H9 (cell line): ENCODE data around the gene LMTK3. TPM values are rescaled to one million over a fixed set of nuclear protein-coding genes. Genes with fewer than 3 reads are reported as not detected.

Source experiments
- DNase-seq: peaks from one replicate; pipeline ENCODE4 v3.0.0-alpha.2; 2017
- H2AFZ ChIP-seq: one replicate; pipeline ENCODE4 v1.6.1; 2013; ENCODE audit warnings: mild to moderate bottlenecking, low read length, control low read depth, moderate library complexity
- H2AK5ac ChIP-seq: 2 replicates; pipeline ENCODE4 v1.6.1; 2013; ENCODE audit warnings: low read length, control low read depth, mixed read lengths; ENCODE audit not compliant: insufficient read length
- H2BK120ac ChIP-seq: one replicate; pipeline ENCODE4 v1.6.1; 2013; ENCODE audit warnings: low read depth, mild to moderate bottlenecking, low read length, control low read depth, inconsistent platforms; ENCODE audit not compliant: poor library complexity, severe bottlenecking
- H2BK12ac ChIP-seq: 2 replicates; pipeline ENCODE4 v1.6.1; 2013; ENCODE audit warnings: low read length, control low read depth, mixed read lengths, low read depth; ENCODE audit not compliant: insufficient read length
- H2BK15ac ChIP-seq: 2 replicates; pipeline ENCODE4 v1.6.1; 2013; ENCODE audit warnings: low read depth, low read length, control low read depth
- H2BK20ac ChIP-seq: one replicate; pipeline ENCODE4 v1.6.1; 2013; ENCODE audit warnings: low read depth, mild to moderate bottlenecking, low read length, control low read depth, inconsistent platforms; ENCODE audit not compliant: poor library complexity, severe bottlenecking
- H2BK5ac ChIP-seq: 2 replicates; pipeline ENCODE4 v1.6.1; 2013; ENCODE audit warnings: low read length, control low read depth, mixed read lengths; ENCODE audit not compliant: insufficient read length
- H3K14ac ChIP-seq: 2 replicates; pipeline ENCODE4 v1.6.1; 2013; ENCODE audit warnings: low read length, control low read depth; ENCODE audit not compliant: insufficient read depth
- H3K18ac ChIP-seq: 2 replicates; pipeline ENCODE4 v1.6.1; 2013; ENCODE audit warnings: low read depth, mild to moderate bottlenecking, mixed read lengths, low read length, control low read depth; ENCODE audit not compliant: insufficient read length
- H3K23ac ChIP-seq: 2 replicates; pipeline ENCODE4 v1.6.1; 2013; ENCODE audit warnings: low read length, control low read depth, mixed read lengths, low read depth; ENCODE audit not compliant: insufficient read length
- H3K23me2 ChIP-seq: 2 replicates; pipeline ENCODE4 v1.6.1; 2013; ENCODE audit warnings: low read depth, mild to moderate bottlenecking, mixed read lengths, low read length, control low read depth; ENCODE audit not compliant: insufficient read length, poor library complexity, severe bottlenecking
- H3K27ac ChIP-seq: 2 replicates; pipeline ENCODE4 v1.5.1; 2013; ENCODE audit warnings: low read length, control low read depth, mixed read lengths, low read depth; ENCODE audit not compliant: insufficient read length
- H3K27me3 ChIP-seq: 2 replicates; pipeline ENCODE4 v1.6.1; 2013; ENCODE audit warnings: low read length, control low read depth, inconsistent platforms; ENCODE audit not compliant: insufficient read depth
- H3K4ac ChIP-seq: 2 replicates; pipeline ENCODE4 v1.6.1; 2013; ENCODE audit warnings: low read depth, mild to moderate bottlenecking, control low read depth, inconsistent platforms, low read length, moderate library complexity
- H3K4me1 ChIP-seq: 2 replicates; pipeline ENCODE4 v1.6.1; 2013; ENCODE audit warnings: low read length, control low read depth, inconsistent platforms; ENCODE audit not compliant: insufficient read depth
- H3K4me2 ChIP-seq: 2 replicates; pipeline ENCODE4 v1.6.1; 2013; ENCODE audit warnings: low read length, control low read depth, mixed read lengths; ENCODE audit not compliant: insufficient read length, insufficient read depth
- H3K56ac ChIP-seq: 2 replicates; pipeline ENCODE4 v1.6.1; 2013; ENCODE audit warnings: low read depth, mild to moderate bottlenecking, mixed read lengths, low read length, control low read depth; ENCODE audit not compliant: insufficient read length
- H3K79me1 ChIP-seq: 2 replicates; pipeline ENCODE4 v1.6.1; 2013; ENCODE audit warnings: low read depth, mild to moderate bottlenecking, moderate library complexity, low read length, control low read depth, inconsistent platforms; ENCODE audit not compliant: insufficient read depth, poor library complexity, severe bottlenecking
- H3K79me2 ChIP-seq: 2 replicates; pipeline ENCODE4 v1.6.1; 2013; ENCODE audit warnings: low read length, control low read depth, inconsistent platforms; ENCODE audit not compliant: insufficient read depth
- H3K9ac ChIP-seq: 2 replicates; pipeline ENCODE4 v1.6.1; 2013; ENCODE audit warnings: low read length, control low read depth, mixed read lengths; ENCODE audit not compliant: insufficient read length; ENCODE audit errors: extremely low read depth
- H3K9me3 ChIP-seq: one replicate; pipeline ENCODE4 v1.6.1; 2013; ENCODE audit warnings: low read depth, low read length, inconsistent platforms; ENCODE audit not compliant: control insufficient read depth
- H3T11ph ChIP-seq: one replicate; pipeline ENCODE4 v1.6.1; 2013; ENCODE audit warnings: mild to moderate bottlenecking, low read length, control low read depth, inconsistent platforms
- H4K20me1 ChIP-seq: one replicate; pipeline ENCODE4 v1.6.1; 2013; ENCODE audit not compliant: control insufficient read depth, insufficient read length, insufficient read depth
- H4K5ac ChIP-seq: 2 replicates; pipeline ENCODE4 v1.6.1; 2013; ENCODE audit warnings: low read depth, mild to moderate bottlenecking, mixed read lengths, low read length, control low read depth; ENCODE audit not compliant: insufficient read length
- H4K8ac ChIP-seq: replicated peaks from 2 replicates; pipeline ENCODE4 v1.6.1; 2013; ENCODE audit warnings: low read length, control low read depth, mixed read lengths, low read depth; ENCODE audit not compliant: insufficient read length
- H4K91ac ChIP-seq: 2 replicates; pipeline ENCODE4 v1.6.1; 2013; ENCODE audit warnings: low read depth, mild to moderate bottlenecking, moderate library complexity, mixed read lengths, low read length, control low read depth; ENCODE audit not compliant: insufficient read length
- H3K27ac Mint-ChIP-seq, 3 experiments: 2 replicates in 2 of 3; 3 replicates in 1 of 3; pipeline ENCODE4 v1.8.0; 2020 to 2021; ENCODE audit warnings: mixed read lengths in 3 of 3, mild to moderate bottlenecking in 1 of 3, moderate library complexity in 1 of 3
- H3K27me3 Mint-ChIP-seq: 2 replicates; pipeline ENCODE4 v1.8.0; 2021; ENCODE audit warnings: low read depth, mild to moderate bottlenecking, moderate library complexity, mixed read lengths
- H3K36me3 Mint-ChIP-seq, 3 experiments: 2 replicates in 2 of 3; 3 replicates in 1 of 3; pipeline ENCODE4 v1.8.0; 2020 to 2021; ENCODE audit warnings: low read depth in 3 of 3, mixed read lengths in 3 of 3; ENCODE audit not compliant: insufficient read depth in 1 of 3
- H3K4me1 Mint-ChIP-seq, 2 experiments: 2 replicates each; pipeline ENCODE4 v1.8.0; 2020; ENCODE audit warnings: mixed read lengths in 2 of 2
- H3K4me3 Mint-ChIP-seq, 2 experiments: 2 replicates in 1 of 2; 3 replicates in 1 of 2; pipeline ENCODE4 v1.8.0; 2020 to 2021; ENCODE audit warnings: mild to moderate bottlenecking in 2 of 2, mixed read lengths in 2 of 2, moderate library complexity in 1 of 2
- H3K9me3 Mint-ChIP-seq, 2 experiments: 2 replicates in 1 of 2; 3 replicates in 1 of 2; pipeline ENCODE4 v1.8.0; 2020; ENCODE audit warnings: mild to moderate bottlenecking in 2 of 2, mixed read lengths in 2 of 2, moderate library complexity in 1 of 2
- CTCF ChIP-seq: fragments of 200-600 bp; sonication (generic); conservative IDR thresholded peaks from 3 replicates; pipeline ENCODE4 v1.8.0; 2021; ENCODE audit warnings: antibody characterized with exemption, mild to moderate bottlenecking
- WGBS: extraction: QIAGEN DNeasy Blood & Tissue Kit; methylation state at CpG from one replicate; pipeline ENCODE4 v1.1.7; 2013; ENCODE audit warnings: missing lambda C conversion rate, low lambda C conversion rate, mixed read lengths; ENCODE audit not compliant: insufficient read length; ENCODE audit errors: extremely low coverage; 5-methylcytosine and 5-hydroxymethylcytosine counted together
- total RNA-seq: library from RNA; stranded (reverse); gene quantifications from 2 replicates; pipeline ENCODE4 v1.2.1, GENCODE V29; 2021

LMTK3 gene
- total RNA-seq, 1 experiment from 2014 or later: 14.4 TPM

GRCh38 chr19:48499316-48500090 lies 12.1 kb downstream of the LMTK3 start:
- Histone ChIP-seq H3K79me2 (no peaks in the 10 kb centered on the region), H3T11ph (no peak overlapping the region), H3K27me3 (no peaks in the 10 kb centered on the region), H3K79me1 (no peaks in the 10 kb centered on the region), H2BK5ac (no peak overlapping the region), H2BK20ac (no peak overlapping the region), H4K5ac (no peak overlapping the region), H3K4ac (no peak overlapping the region), H3K23me2 (peaks cover 12% of the 10 kb centered on the region), H3K23ac (no peak overlapping the region), H2AK5ac (no peak overlapping the region), H2BK120ac (no peak overlapping the region), H3K14ac (no peak overlapping the region), H3K9ac (no peak overlapping the region), H4K20me1 (no peaks in the 10 kb centered on the region), H2BK15ac (no peak overlapping the region), H3K4me2 (no peak overlapping the region), H2AFZ (no peak overlapping the region), H4K8ac (no peak overlapping the region), H3K56ac (no peak overlapping the region), H3K27ac (no peak overlapping the region), H3K18ac (no peak overlapping the region), H2BK12ac (no peak overlapping the region), H3K9me3 (no peaks in the 10 kb centered on the region), H3K4me1 (no peaks in the 10 kb centered on the region), H4K91ac (no peak overlapping the region)
- Mint-ChIP-seq H3K9me3 (no peaks in the 10 kb centered on the region; a peak in 1 of 5 replicates), H3K4me1 (peaks cover 11 to 31% of the 10 kb centered on the region in 2 experiments), H3K27me3 (peaks cover 11% of the 10 kb centered on the region), H3K36me3 (peaks cover 0 to 6% (median 5%) of the 10 kb centered on the region in 3 experiments; a peak in 5 of 7 replicates), H3K27ac (no peak overlapping the region), H3K4me3 (peak overlapping the region in 1 of 2 experiments; percentile 48; a peak in 1 of 5 replicates)
- no peak for TF ChIP-seq CTCF
- no CpG with 5 or more reads among the region's 44 CpGs for WGBS
- DNase-seq: no peak
